Measurements from ENCODE around the gene GABBR1.

- TF ChIP-seq CTCF (conservative IDR thresholded peaks at IDR 0.05 in 1 of 2, IDR thresholded peaks at IDR 0.05 in 1 of 2; ENCODE audit: extremely low read depth in 1 of 2, insufficient read depth in 1 of 2, low read depth in 1 of 2, low read length in 2 of 2) (no peak), EZH2 (IDR thresholded peaks at IDR 0.05; ENCODE audit: borderline replicate concordance, low read length) (no peak)
These were observed 5.1 kb downstream of the GABBR1 start for GRCh38 chr6:29627755-29628418.

All from mammary epithelial cell (primary cell).